Nephron progenitor cell (in vitro differentiated cells): ENCODE results near the gene DCHS2.

Experiments used
- DNase-seq: peaks from one replicate; pipeline ENCODE4 v3.0.0; 2021
- H3K27ac Mint-ChIP-seq: 2 replicates; pipeline ENCODE4 v1.8.0; 2021; ENCODE audit warnings: mild to moderate bottlenecking, moderate library complexity, mixed read lengths
- H3K27me3 Mint-ChIP-seq: 2 replicates; pipeline ENCODE4 v1.8.0; 2021; ENCODE audit warnings: mild to moderate bottlenecking, low read depth, mixed read lengths; ENCODE audit not compliant: poor library complexity
- H3K36me3 Mint-ChIP-seq: 2 replicates; pipeline ENCODE4 v1.8.0; 2021; ENCODE audit warnings: low read depth, mixed read lengths
- H3K4me1 Mint-ChIP-seq: 2 replicates; pipeline ENCODE4 v1.8.0; 2021; ENCODE audit warnings: mixed read lengths
- H3K4me3 Mint-ChIP-seq: 2 replicates; pipeline ENCODE4 v1.8.0; 2021; ENCODE audit warnings: mild to moderate bottlenecking, moderate library complexity, mixed read lengths
- H3K9me3 Mint-ChIP-seq: 2 replicates; pipeline ENCODE4 v1.8.0; 2021; ENCODE audit warnings: mild to moderate bottlenecking, moderate library complexity, mixed read lengths
- CTCF ChIP-seq: fragments of 200-600 bp; sonication (generic); IDR thresholded peaks from 2 replicates; pipeline ENCODE4 v1.5.0; 2021; ENCODE audit warnings: antibody characterized with exemption

The DCHS2 gene

GRCh38 chr4:154366956-154367355 lies 124.6 kb downstream of the DCHS2 start:
- Mint-ChIP-seq H3K4me3 (no peak overlapping the region), H3K4me1 (no peaks in the 10 kb centered on the region), H3K36me3 (no peaks in the 10 kb centered on the region), H3K27ac (no peak overlapping the region), H3K27me3 (peaks cover 7% of the 10 kb centered on the region), H3K9me3 (no peaks in the 10 kb centered on the region)
- no peak for DNase-seq
- no peak for TF ChIP-seq CTCF

GRCh38 chr4:154364066-154364845 lies 127.3 kb downstream of the DCHS2 start:
- Mint-ChIP-seq H3K9me3 (no peaks in the 10 kb centered on the region), H3K27ac (no peak overlapping the region), H3K4me1 (no peaks in the 10 kb centered on the region), H3K27me3 (peaks cover 3% of the 10 kb centered on the region), H3K4me3 (no peak overlapping the region), H3K36me3 (no peaks in the 10 kb centered on the region)
- no peak for DNase-seq
- no peak for TF ChIP-seq CTCF

GRCh38 chr4:154361450-154361849 lies 130.1 kb downstream of the DCHS2 start:
- H3K27me3 Mint-ChIP-seq = peaks cover 3% of the 10 kb centered on the region
- no peaks in the 10 kb centered on the region for H3K9me3 Mint-ChIP-seq

DNA sequence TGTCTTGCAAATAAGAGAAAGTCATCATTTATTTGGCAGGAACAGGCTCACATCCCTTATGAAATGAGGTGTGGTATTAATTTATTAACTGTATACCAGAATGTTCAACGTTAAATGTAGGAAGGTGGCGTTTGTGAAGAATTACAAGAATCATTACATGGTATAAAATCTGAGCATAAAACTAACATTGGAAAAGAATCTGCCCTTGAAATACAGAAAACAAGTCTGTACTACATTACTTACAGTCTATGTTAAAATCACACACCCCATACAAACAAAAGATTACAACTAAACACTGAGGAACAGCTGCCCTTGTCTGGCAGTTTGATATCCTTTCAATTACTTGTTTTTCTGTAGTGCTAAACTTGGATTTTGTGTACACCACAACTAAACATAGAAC lies 131.1 kb downstream of the DCHS2 start:
- no peaks in the 10 kb centered on the region for H3K4me1 Mint-ChIP-seq
- no peaks in the 10 kb centered on the region for H3K27me3 Mint-ChIP-seq
- H3K9me3 Mint-ChIP-seq = no peaks in the 10 kb centered on the region
- TF ChIP-seq CTCF = no peak
- no peak overlapping the region for H3K27ac Mint-ChIP-seq
- no peaks in the 10 kb centered on the region for H3K36me3 Mint-ChIP-seq
- DNase-seq = no peak
- no peak overlapping the region for H3K4me3 Mint-ChIP-seq

More at GRCh38 chr4:154361450-154361849, 130.1 kb downstream of the DCHS2 start:
- Mint-ChIP-seq H3K4me3 (no peak overlapping the region), H3K27ac (no peak overlapping the region), H3K36me3 (no peaks in the 10 kb centered on the region), H3K4me1 (no peaks in the 10 kb centered on the region)
- DNase-seq = no peak
- TF ChIP-seq CTCF = no peak

DNA sequence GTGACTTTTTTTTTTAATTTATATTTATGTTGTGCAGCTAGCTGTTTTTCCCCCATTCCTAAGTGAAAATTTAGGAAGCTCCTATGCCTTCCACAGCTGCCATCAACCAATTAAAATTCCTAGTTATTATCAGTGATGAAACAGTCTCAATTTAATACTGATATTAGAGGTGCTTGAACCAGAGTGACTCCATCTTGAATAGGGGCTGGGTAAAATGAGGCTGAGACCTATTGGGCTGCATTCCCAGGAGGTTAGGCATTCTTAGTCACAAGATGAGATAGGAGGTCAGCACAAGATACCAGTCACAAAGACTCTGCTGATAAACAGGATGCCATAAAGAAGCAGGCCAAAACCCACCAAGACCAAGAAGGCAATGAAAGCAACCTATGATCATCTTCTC lies 136.7 kb downstream of the DCHS2 start:
- Mint-ChIP-seq H3K4me1 (no peaks in the 10 kb centered on the region), H3K27me3 (peaks cover 9% of the 10 kb centered on the region), H3K4me3 (no peak overlapping the region), H3K36me3 (no peaks in the 10 kb centered on the region), H3K9me3 (no peaks in the 10 kb centered on the region), H3K27ac (no peak overlapping the region)
- no peak for DNase-seq
- TF ChIP-seq CTCF = no peak

- TF ChIP-seq CTCF = peak; percentile 43
- no peaks in the 10 kb centered on the region for H3K4me1 Mint-ChIP-seq
- H3K27me3 Mint-ChIP-seq = peaks cover 6% of the 10 kb centered on the region
- DNase-seq = no peak
- H3K9me3 Mint-ChIP-seq = no peaks in the 10 kb centered on the region
- H3K36me3 Mint-ChIP-seq = no peaks in the 10 kb centered on the region
- no peak overlapping the region for H3K4me3 Mint-ChIP-seq
- no peak overlapping the region for H3K27ac Mint-ChIP-seq
Measured at GRCh38 chr4:154349829-154350228, 141.8 kb downstream of the DCHS2 start.
